ENCODE data around the gene ETS2.

Gene ETS2

DNA sequence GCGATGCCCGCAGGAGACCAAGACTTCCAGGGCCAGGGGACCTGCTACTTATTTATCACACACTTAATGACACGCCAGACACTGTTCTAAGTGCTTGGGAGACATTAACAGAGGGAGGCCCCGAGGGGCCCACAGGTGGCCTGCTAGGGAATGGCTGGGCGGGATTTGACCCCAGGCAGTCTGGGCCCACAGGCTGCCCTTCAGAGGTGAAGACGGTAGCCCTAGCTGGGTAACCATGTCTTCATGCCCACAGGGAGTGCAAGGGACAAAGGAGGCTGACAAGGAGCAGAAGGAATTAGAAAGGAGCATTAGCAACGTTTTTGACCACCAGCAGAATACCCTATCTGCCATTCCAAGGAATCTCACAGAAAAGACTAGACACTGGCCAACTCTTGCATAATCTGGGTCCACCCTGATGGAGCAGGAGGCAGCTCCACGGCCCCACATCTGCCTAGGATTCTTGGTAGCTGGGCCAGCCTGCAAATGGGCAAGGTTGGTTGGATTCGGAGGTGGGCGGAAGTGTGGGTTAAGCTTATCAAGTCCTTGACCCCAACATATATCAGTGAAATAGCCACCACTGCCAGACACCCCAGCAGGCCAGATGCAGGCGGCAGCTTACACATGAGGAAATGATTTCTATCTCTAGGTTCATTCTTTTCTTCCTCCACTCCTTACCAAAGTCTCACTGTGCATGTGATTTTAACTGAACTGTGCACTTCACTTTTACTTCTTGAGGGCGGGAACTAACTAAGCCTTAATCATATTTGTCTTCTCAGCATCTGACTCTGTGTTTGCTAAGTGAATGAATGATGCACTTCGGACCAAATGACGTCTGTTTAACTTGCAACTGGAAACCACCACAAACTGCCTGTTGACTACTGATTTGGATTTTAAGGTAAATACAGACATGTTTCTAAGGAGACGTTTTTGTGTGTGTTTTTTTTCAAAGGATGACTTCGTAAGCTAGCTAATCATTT, 3.4 kb upstream of the ETS2 start:
- no peak for DNase-seq

DNA sequence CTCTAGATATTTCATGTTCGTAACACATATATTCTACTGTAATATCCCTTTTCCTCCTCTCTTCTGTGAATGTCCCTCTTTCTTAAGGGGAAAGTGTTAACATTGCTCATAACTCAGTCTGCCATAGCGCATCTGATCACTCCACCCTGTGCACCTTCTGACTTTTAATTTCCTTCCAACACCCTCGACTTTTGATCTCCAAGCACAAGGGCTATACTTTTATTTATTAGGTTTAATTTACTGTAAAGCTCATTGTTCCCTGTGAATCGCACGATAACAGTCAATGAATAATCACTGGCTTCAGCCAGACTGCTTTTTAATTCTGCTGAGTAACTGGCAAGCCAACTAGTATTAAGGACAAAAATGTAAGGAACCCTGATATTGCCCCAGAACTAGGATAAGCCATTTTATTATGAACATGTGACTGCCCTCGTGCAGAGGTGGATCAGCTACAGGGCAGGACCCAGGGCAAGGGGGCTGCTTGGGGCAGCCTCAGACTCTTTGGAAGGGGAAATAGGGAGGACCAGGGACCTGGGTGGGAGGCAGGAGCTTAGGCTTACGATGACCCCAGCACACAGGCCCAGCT, 2.6 kb upstream of the ETS2 start:
- no peak for DNase-seq

DNA sequence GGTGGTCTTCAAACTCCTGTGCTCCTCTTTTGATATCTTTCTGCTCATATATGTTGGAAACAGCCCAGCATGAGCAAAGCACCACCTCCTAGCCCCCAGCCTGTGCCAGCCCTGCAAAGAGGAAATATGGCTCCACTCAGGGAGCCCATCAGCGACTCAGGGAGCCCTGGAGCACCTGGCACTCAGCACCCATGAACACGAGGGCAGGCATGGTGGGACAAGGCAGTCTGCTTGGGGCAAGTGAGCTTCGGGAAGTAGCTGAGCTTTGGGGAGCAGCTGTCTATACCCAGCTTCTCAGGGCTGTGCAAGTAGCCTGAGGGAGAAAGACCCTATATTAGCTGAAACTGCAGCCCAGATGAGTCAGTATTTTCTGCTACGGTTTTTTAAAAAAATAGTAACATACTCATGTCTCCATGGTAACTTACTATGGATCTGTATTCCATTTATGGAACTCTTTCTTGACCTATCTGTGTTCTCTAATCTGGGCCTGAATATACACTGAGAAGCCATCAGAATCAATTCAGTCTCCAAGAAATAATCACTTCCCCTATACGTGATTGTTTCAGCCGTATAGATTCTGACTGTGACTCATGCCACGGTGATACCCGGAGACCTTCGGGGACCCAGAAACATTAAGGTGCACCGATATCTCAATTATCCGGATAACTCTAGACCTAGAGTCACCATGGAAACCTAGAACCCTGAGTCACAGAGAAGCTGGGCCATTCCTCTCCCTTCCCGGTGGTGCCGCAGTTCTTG, 1.5 kb upstream of the ETS2 start:
- peak in 1 of 2 experiments; percentile 13 for DNase-seq

DNA sequence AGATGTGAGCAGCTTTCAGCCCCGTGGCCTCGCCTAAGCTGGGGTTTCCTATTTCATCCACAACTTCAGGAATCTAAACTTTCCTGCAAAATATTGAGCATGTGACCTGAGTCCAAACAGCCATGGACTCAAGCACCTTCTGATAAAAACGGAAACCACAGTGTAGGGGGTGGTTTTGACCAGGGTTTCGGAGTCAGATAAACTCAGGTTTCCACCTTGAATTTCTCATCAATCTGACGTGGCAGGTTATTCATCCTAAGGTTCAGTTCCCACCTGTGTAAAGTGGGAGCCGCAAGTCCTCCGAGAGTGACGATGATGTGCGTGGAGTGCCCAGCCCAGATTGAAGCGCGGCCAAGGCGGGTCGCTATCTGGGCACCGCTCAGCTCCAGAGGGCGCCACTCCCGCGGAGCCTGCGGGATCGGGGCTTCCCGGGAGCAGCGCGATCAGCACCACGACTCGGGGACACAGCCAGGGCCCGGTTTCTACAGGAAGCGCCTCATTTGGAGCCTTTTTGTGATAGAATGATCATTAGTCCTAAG, 871 bp upstream of the ETS2 start:
- DNase-seq: peak; percentile 28 to 35

DNA sequence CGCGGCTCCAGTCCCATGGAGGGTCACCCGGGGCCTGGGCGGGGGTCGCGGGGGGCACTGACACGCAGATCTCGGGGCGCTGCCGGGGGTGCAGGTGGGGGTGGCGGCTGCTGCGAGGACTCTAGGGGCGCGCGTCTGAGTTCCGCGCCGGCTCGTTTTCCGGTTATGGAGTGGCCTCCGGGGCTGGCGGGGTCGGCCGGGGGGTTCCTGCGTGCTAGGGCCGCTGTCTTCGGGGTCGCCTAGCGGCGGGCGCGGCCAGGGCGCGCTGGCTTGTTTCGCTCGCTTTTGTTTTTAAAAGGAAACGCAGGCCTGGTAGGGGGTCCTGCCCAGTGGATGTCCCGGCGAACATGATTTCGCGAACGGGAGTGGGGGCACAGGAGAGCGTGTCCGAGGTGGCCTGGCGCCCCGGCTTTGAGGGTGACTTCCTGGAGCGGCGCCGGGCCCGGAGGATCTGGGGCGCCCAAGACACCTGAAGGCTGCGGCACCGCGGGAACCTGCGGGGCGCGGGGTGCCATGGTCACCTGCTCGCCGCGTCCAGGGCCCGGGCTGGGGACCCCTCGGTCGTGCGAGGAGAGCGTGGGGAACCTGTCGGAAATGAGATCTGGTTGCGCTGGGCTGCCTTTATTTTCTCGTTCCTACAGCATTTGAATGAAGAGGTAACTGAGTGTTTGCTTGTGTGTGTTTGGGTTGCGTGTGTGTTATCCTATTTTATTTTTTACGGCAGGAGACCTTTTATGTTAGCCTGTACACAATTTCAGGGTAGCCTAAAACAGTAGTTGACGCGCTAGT, 618 bp downstream of the ETS2 start:
- DNase-seq: no peak

DNA sequence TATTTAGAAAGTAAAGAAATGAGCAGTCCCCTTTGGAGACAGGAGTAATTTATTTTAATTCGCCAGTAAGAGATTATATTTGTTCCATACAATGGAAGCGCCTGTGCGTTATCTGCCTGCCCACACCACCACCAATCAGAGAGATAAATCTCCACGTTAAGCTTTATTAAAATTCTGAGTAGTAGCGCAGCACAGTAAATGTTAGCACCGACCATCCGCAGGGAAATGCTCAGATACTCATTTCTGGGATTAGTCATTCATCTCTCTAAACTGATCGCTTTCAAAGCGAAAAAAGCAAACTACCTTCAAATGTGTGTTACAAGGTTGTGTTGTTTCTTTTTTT, 1.2 kb downstream of the ETS2 start:
- DNase-seq: no peak

DNA sequence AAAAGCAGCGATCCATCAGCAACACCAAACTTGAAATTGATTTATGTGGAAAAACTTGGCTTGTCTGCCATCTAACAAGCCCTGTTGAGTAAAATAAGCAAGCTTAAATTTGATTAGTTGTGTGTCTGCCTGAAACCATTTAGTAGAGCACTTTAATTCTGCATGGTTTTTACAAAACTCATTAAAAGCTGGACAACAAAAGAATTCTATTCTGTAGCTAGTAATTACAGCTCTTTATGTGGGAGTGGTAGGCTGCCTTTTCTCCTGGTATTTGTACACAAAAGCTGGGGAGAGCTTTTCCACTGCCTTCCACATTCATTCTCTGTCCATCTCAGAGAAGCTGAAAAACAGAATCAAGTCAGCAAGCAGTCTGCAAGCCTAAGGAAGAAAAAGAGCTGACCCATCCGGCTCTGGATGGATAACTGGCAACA, 1.7 kb downstream of the ETS2 start:
- no peak for DNase-seq

DNA sequence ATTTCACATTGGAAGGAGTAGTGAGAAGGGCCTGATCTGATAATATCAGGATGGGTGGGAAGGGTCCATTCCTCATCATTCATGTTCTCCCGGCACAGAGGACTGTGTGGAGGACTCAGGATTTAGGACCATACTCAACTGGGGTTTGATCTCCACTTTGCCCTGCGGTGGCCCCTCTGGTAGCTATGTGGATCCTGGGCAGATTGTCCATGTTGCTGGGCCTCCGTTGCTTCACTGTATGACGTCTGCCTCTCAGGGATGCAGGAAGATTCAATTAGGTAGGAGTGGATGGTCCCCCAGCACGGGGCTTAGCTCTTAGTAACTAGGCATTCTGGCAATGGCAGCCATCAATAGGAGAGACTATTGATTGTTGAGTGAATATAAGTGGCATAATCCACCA, 2.3 kb downstream of the ETS2 start:
- DNase-seq: no peak

DNA sequence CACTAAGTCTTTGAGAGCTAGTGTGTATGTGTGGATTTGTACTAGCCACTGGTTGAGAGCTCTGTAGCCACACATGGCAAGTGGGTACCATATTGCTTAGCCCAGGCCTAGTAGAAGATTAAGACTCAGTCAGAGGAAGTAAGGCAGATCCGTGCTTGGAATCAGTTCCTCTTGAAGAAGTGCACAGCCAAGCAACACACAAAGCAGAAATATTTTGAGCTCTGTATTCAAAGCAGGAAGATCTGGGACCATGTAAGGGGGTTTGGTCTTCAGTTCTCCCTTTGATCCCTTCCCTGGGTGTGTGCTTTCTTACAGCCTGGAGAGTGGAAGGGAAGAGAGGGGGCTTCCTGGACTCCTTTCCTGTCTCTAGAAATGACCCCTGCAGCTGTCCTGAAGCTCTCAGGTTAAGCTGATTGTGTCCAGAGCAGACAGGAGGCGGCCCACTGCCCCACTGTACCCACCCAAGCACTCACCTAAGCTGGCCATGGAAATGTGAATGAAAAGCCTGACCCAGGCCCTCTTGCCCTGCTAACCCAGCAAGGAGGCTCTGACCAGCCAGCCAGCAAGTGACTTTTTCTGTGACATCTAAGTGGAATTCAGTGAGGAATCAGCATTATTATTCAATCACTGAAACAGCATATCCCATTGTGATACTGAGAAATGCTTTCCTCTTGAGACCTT, 3.6 kb downstream of the ETS2 start:
- DNase-seq: peak; percentile 35 to 43

DNA sequence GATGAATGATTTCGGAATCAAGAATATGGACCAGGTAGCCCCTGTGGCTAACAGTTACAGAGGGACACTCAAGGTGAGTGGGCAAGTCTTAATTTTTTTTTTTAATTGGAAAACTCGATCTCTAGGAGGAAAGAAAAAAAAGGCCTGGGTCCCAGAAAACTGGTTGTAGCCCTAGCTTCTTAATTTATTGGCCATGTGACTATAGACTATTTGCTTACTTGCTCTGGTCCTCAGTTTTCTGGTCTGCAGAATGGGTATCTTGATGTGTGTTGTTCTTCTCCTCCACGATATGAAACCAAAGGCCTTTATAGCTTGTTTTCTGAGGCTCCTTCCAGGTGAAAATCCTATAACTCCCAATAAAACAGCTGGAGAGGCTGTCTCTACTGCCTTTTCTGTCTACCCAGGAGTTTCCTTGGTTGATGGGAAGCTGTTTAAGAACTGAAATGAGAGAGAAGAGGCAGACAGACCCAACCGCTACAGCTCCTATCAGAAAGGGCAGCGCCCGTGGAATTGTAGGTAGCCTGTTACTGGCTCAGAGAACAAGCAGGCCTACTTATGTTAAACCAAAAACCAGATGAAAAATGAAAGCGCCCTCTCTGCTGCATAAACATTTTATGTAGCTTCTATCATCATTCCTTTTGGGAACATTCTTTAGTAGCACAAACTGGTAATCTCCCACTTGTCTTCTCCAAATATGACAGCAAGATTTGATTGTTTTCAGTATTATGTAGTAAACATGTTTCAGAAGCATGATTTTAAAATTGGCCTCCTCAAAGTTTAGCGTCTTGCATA, 4.5 kb downstream of the ETS2 start:
- no peak for DNase-seq

DNA sequence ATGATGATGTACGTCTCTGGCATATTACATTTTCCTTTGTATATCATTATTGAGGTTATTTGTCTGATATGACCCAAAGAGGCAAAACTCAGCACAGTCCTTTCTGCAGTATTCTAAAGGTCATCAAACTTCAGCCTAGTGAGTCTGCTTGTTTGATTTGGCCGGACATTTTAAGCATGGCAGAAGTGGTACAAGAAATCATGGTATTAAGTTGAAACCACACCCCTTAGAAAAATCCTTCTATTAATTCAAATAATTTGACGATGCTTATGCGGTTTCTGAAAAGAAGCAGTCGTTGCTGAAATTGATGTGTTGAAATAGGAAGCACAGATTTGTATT, 5.1 kb downstream of the ETS2 start:
- peak; percentile 25 to 37 for DNase-seq

DNA sequence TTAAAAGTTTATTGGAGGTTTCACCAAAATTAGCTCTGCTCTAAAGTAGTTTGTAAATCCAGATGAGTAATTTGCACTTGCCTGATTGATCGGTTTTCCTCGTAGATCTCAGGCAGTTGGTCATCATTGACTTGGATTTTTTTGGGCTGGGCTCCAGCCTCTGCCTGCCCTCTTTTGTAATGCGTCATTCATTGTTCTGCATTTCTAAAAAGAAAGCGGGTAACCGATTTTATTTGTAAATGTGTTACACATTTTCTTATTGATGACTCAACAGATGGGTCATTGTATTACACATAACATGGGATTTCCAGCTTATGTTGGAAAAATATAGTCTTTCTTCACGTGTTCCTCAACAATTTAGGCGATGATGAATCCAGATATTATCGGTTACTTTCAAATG, 5.5 kb downstream of the ETS2 start:
- DNase-seq: no peak

DNA sequence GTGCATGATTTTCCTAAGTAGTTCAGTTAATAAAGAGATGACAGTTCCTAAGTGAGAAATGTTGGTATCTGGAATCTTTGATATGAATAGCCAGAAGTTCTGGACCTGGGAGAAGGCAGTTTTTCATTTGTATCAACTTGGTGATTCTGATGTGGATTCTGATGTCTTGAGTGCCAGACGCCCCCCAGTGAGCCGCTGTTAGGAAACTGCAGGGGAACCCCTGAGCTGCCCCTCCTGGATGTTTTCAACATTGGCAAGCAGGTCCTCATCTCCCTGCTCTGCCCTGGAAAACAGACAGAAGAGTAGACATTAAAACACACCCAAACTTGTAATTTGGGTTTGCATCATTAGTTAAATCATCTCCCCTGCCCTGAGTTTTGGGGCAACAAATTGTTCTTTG, 7.4 kb downstream of the ETS2 start:
- DNase-seq: no peak

DNA sequence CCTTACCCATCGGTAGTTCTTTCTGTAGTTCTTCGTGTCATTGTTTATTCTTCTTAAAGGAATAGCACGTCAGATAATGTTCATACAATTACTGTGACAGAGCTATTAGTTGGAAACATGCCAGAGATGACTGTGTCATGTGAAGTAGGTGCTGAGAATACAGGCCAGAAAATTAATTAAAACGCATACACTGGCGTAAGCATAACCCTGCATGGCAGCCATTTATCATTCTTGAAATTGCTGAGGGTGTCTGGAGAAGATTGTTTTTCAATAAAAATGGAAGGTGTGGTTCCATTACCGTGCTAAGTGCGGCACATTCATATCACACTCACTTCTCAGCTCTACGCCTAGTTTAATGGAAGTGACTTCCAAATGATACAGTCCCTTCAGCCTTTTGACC, 7.8 kb downstream of the ETS2 start:
- DNase-seq: no peak

DNA sequence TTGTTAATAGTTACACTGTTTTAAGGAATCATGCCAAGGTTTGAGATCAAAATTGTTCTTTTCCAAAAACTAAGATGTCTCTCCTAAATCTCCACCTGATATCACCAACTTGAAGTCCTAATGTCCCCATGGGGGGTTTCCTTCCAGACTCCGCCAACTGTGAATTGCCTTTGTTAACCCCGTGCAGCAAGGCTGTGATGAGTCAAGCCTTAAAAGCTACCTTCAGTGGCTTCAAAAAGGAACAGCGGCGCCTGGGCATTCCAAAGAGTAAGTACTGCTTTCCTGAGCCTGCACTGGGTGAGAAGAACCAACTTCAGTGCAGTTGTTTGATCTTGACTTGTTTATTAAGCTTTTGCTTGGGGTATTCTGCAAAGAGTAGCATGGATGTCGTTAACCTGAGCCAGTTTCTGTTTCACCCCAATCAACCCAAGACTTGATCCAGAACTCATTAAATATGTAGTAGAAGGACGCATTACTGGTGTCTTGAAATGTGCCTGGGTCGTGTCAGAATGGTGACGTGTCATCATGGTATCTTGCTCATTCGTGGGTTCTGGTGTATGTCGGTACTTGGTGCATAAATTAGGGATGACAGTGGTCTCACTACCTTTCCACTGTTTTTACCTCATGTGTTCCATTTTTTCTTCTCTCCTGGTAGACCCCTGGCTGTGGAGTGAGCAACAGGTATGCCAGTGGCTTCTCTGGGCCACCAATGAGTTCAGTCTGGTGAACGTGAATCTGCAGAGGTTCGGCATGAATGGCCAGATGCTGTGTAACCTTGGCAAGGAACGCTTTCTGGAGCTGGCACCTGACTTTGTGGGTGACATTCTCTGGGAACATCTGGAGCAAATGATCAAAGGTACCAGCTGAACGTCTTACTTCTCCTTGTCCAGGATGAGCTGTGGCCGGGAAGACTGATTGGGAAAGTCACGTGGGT, 8.7 kb downstream of the ETS2 start:
- no peak for DNase-seq

DNA sequence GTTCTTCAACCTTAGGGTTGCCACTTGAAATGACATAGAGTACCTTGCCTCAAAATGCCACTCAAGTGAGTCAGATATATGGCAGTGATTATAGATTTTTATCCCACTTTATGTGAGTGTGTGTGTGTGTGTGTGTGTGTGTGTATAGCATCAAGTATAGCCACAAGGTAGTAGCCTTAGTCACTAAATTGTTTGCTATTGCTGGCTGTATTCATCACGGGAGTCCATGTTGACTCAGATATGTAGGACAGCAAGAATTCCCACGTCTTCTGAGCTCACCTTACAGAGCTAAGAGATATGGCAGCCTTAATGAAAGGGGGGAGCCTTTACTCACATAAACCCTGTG, 9.3 kb downstream of the ETS2 start:
- no peak for DNase-seq

DNA sequence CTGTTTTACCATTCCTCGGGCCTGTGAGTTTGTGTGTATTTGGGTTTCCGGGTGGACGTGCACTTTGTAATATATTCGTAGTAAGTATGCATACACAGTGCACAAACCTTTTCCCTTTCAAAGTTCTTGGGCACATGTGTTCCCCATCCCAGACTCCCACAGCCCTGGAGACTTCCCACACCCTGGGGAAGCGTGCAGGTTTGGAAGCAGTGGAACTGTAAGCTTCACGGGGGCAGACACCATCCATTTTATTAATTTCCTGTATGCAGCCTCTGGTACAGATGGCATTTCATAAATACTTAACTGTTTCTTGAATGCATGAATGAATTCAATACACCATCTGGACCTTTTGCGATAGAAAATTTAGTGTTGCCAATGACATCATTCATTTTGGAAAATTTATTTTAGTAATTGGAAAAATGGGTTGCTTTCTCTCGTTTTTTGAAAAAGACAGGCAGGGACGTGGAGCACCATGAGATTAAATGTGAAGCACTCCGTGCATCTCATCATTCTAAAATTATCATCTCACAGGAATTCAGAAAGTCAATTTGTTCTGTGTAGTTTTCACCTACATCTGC, 10.8 kb downstream of the ETS2 start:
- DNase-seq: no peak

DNA sequence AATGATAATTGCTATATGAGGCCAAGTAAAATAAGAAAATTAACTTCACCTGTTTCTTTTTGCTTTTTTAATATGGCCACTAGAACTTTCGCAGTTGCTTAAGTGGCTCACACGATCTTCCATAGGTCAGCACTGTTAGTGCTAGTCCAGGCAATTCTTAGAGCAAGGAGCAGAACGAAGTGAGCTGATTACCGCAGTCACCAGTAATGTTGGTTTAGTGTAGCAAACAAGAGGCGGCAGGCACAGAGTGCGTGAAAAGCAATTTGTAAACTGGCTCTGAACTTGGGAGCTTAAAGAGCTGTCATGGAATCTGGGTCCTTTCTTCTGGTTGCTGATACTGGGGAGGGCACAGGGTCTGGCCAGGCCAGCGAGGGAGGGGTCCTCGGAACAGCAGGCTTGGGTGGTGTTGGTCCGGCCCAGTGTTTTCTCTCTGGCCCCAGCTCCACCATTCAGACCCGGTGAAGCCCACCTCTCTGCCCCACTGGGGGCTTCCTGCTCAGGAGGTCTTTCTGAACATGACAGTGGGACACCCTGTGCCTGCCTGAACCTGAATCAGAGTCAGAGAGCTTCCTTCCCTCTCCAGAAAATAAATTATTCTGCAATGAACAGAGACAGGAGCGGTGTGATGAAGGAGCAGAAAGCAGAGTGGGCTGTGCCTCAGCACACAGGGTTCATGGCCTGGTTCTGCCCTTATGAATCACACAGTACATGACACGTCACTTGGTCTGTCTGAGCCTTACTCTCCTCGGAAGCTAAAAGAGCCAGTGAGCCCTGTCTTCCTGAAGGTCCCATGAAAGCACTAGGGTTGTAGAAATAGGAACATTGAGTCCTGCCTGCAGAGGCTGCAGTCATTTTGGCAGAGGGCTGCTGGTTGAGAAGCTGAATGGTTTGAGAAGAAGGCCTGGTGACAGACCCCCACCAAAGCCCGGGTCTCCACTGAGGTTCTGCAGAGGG, 11.9 kb downstream of the ETS2 start:
- DNase-seq: no peak

DNA sequence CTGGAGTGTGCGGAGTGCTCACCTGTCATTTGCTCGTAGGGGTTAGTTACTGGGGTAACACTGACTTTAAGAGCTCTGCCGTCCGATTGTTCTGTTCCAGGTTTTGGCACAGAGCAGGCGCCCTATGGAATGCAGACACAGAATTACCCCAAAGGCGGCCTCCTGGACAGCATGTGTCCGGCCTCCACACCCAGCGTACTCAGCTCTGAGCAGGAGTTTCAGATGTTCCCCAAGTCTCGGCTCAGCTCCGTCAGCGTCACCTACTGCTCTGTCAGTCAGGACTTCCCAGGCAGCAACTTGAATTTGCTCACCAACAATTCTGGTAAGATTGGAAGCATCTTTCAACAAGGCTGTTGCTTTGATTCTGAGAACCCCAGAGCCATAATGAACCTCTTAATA, 12.6 kb downstream of the ETS2 start:
- no peak for DNase-seq
